Measurements from ENCODE around the gene NHLRC2.

The NHLRC2 gene

GRCh38 chr10:113912582-113912981 lies 58.1 kb downstream of the NHLRC2 start:
- no CpG with 5 or more reads among the region's 7 CpGs for WGBS (ENCODE audit: extremely low coverage, insufficient coverage, low lambda C conversion rate)
- Histone ChIP-seq H4K5ac (ENCODE audit: low read length) (no peak overlapping the region), H2BK15ac (replicated peaks; ENCODE audit: low read depth) (no peak overlapping the region), H3K56ac (ENCODE audit: low read length) (no peak overlapping the region), H2BK5ac (ENCODE audit: low read length) (no peak overlapping the region), H3K9ac (ENCODE audit: low read length) (no peak overlapping the region), H3K27me3 (ENCODE audit: insufficient read depth, low read length, poor library complexity) (no peaks in the 10 kb centered on the region), H3K23ac (ENCODE audit: low read length) (no peak overlapping the region), H2BK120ac (ENCODE audit: low read depth, low read length) (no peak overlapping the region), H3K27ac (ENCODE audit: low read depth, low read length) (no peak overlapping the region), H3K4ac (ENCODE audit: low read depth, low read length) (no peak overlapping the region), H4K8ac (ENCODE audit: low read depth, low read length) (no peak overlapping the region), H3K79me1 (ENCODE audit: low read length) (no peaks in the 10 kb centered on the region), H2AK5ac (ENCODE audit: low read length) (no peak overlapping the region), H3K4me1 (ENCODE audit: control insufficient read depth, low read depth, low read length) (no peaks in the 10 kb centered on the region), H3K79me2 (ENCODE audit: control insufficient read depth, insufficient read depth, low read length) (no peaks in the 10 kb centered on the region), H3K4me2 (ENCODE audit: low read length) (no peak overlapping the region), H3K18ac (ENCODE audit: low read length) (no peak overlapping the region), H3K4me3 (ENCODE audit: low read length) (no peak overlapping the region), H3K36me3 (ENCODE audit: control insufficient read depth, insufficient read depth, low read length) (no peaks in the 10 kb centered on the region)
- DNase-seq, result no peak

GRCh38 chr10:113914956-113915355 lies 60.5 kb downstream of the NHLRC2 start:
- H2BK5ac ChIP-seq (ENCODE audit: low read length), result no peak overlapping the region
- no CpG with 5 or more reads among the region's 2 CpGs for WGBS (ENCODE audit: extremely low coverage, insufficient coverage, low lambda C conversion rate)
- no peak overlapping the region for H3K56ac ChIP-seq (ENCODE audit: low read length)
- no peaks in the 10 kb centered on the region for H3K79me1 ChIP-seq (ENCODE audit: low read length)
- no peak overlapping the region for H2BK120ac ChIP-seq (ENCODE audit: low read depth, low read length)
- no peak overlapping the region for H3K9ac ChIP-seq (ENCODE audit: low read length)
- H4K5ac ChIP-seq (ENCODE audit: low read length), result no peak overlapping the region
- H3K4me1 ChIP-seq (ENCODE audit: control insufficient read depth, low read depth, low read length), result no peaks in the 10 kb centered on the region
- no peak overlapping the region for H3K23ac ChIP-seq (ENCODE audit: low read length)
- H4K8ac ChIP-seq (ENCODE audit: low read depth, low read length), result no peak overlapping the region
- no peak overlapping the region for H3K4me2 ChIP-seq (ENCODE audit: low read length)
- no peaks in the 10 kb centered on the region for H3K79me2 ChIP-seq (ENCODE audit: control insufficient read depth, insufficient read depth, low read length)
- no peaks in the 10 kb centered on the region for H3K36me3 ChIP-seq (ENCODE audit: control insufficient read depth, insufficient read depth, low read length)
- no peak overlapping the region for H3K18ac ChIP-seq (ENCODE audit: low read length)
- DNase-seq, result no peak
- H2BK15ac ChIP-seq (replicated peaks; ENCODE audit: low read depth), result no peak overlapping the region
- H3K27ac ChIP-seq (ENCODE audit: low read depth, low read length), result no peak overlapping the region
- no peaks in the 10 kb centered on the region for H3K27me3 ChIP-seq (ENCODE audit: insufficient read depth, low read length, poor library complexity)
- H3K4ac ChIP-seq (ENCODE audit: low read depth, low read length), result no peak overlapping the region
- no peak overlapping the region for H3K4me3 ChIP-seq (ENCODE audit: low read length)
- no peak overlapping the region for H2AK5ac ChIP-seq (ENCODE audit: low read length)

DNA sequence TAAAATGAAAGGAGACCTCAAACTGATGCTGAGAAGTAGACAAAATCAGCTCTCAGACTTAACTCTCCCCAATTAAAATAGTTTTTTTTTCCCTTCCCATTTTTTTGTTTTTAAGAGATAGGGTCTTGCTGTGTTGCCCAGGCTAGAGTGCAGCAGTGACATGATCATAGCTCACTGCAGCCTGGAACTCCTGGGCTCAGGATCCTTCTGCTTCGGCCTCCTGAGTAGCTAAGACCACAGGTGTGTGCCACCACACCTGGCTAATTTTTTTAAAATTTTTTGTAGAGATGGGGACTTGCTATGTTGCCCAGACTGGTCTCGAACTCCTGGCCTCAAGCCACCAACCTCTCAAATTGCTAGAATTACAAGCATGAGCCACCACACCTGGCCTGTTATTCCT lies 61.1 kb downstream of the NHLRC2 start:
- Histone ChIP-seq H3K36me3 (ENCODE audit: control insufficient read depth, insufficient read depth, low read length) (no peaks in the 10 kb centered on the region), H3K79me2 (ENCODE audit: control insufficient read depth, insufficient read depth, low read length) (no peaks in the 10 kb centered on the region), H2BK15ac (replicated peaks; ENCODE audit: low read depth) (no peak overlapping the region), H3K9ac (ENCODE audit: low read length) (no peak overlapping the region), H3K4ac (ENCODE audit: low read depth, low read length) (no peak overlapping the region), H3K4me1 (ENCODE audit: control insufficient read depth, low read depth, low read length) (no peaks in the 10 kb centered on the region), H2BK120ac (ENCODE audit: low read depth, low read length) (no peak overlapping the region), H3K18ac (ENCODE audit: low read length) (no peak overlapping the region), H4K5ac (ENCODE audit: low read length) (no peak overlapping the region), H4K8ac (ENCODE audit: low read depth, low read length) (no peak overlapping the region), H2AK5ac (ENCODE audit: low read length) (no peak overlapping the region), H3K23ac (ENCODE audit: low read length) (no peak overlapping the region), H3K27me3 (ENCODE audit: insufficient read depth, low read length, poor library complexity) (no peaks in the 10 kb centered on the region), H3K79me1 (ENCODE audit: low read length) (no peaks in the 10 kb centered on the region), H3K4me3 (ENCODE audit: low read length) (no peak overlapping the region), H3K27ac (ENCODE audit: low read depth, low read length) (no peak overlapping the region), H2BK5ac (ENCODE audit: low read length) (no peak overlapping the region), H3K56ac (ENCODE audit: low read length) (no peak overlapping the region), H3K4me2 (ENCODE audit: low read length) (no peak overlapping the region)
- DNase-seq, result no peak
- WGBS (ENCODE audit: extremely low coverage, insufficient coverage, low lambda C conversion rate), result no CpG with 5 or more reads among the region's 2 CpGs

DNA sequence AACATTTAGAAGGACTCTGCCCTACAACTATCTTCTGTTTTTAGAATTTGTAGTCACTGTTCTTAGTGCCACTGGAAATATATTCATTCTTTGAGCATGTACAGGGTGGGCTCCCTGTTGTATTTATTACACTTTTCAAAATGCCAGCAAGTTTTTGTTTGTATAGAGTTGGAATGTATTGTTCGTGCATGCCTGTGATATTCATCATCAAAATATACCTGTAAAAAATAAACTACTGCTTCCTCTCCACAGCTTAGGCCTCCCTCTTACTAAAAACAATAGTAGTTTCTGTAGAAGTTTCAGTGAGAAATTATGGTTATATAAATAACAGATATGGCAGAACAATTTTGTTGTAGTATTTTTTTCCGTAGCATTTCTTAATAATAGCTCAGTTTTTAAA lies 61.6 kb downstream of the NHLRC2 start:
- no peak overlapping the region for H2BK15ac ChIP-seq (replicated peaks; ENCODE audit: low read depth)
- H3K27me3 ChIP-seq (ENCODE audit: insufficient read depth, low read length, poor library complexity), result no peaks in the 10 kb centered on the region
- H2BK5ac ChIP-seq (ENCODE audit: low read length), result no peak overlapping the region
- H4K5ac ChIP-seq (ENCODE audit: low read length), result no peak overlapping the region
- no peak overlapping the region for H3K56ac ChIP-seq (ENCODE audit: low read length)
- H3K79me1 ChIP-seq (ENCODE audit: low read length), result no peaks in the 10 kb centered on the region
- no peak for DNase-seq
- no peak overlapping the region for H3K27ac ChIP-seq (ENCODE audit: low read depth, low read length)
- no CpG with 5 or more reads among the region's 2 CpGs for WGBS (ENCODE audit: extremely low coverage, insufficient coverage, low lambda C conversion rate)
- H3K18ac ChIP-seq (ENCODE audit: low read length), result no peak overlapping the region
- H3K4me1 ChIP-seq (ENCODE audit: control insufficient read depth, low read depth, low read length), result no peaks in the 10 kb centered on the region
- no peak overlapping the region for H2AK5ac ChIP-seq (ENCODE audit: low read length)
- H3K79me2 ChIP-seq (ENCODE audit: control insufficient read depth, insufficient read depth, low read length), result no peaks in the 10 kb centered on the region
- H2BK120ac ChIP-seq (ENCODE audit: low read depth, low read length), result no peak overlapping the region
- no peak overlapping the region for H3K23ac ChIP-seq (ENCODE audit: low read length)
- H4K8ac ChIP-seq (ENCODE audit: low read depth, low read length), result no peak overlapping the region
- no peak overlapping the region for H3K9ac ChIP-seq (ENCODE audit: low read length)
- H3K4ac ChIP-seq (ENCODE audit: low read depth, low read length), result no peak overlapping the region
- no peak overlapping the region for H3K4me2 ChIP-seq (ENCODE audit: low read length)
- no peaks in the 10 kb centered on the region for H3K36me3 ChIP-seq (ENCODE audit: control insufficient read depth, insufficient read depth, low read length)
- H3K4me3 ChIP-seq (ENCODE audit: low read length), result no peak overlapping the region

GRCh38 chr10:113917636-113918035 lies 63.2 kb downstream of the NHLRC2 start:
- Histone ChIP-seq H2BK15ac (replicated peaks; ENCODE audit: low read depth) (no peak overlapping the region), H3K36me3 (ENCODE audit: control insufficient read depth, insufficient read depth, low read length) (no peaks in the 10 kb centered on the region), H3K4me1 (ENCODE audit: control insufficient read depth, low read depth, low read length) (no peaks in the 10 kb centered on the region), H2BK5ac (ENCODE audit: low read length) (no peak overlapping the region), H4K5ac (ENCODE audit: low read length) (no peak overlapping the region), H4K8ac (ENCODE audit: low read depth, low read length) (no peak overlapping the region), H3K79me1 (ENCODE audit: low read length) (no peaks in the 10 kb centered on the region), H3K56ac (ENCODE audit: low read length) (no peak overlapping the region), H3K79me2 (ENCODE audit: control insufficient read depth, insufficient read depth, low read length) (no peaks in the 10 kb centered on the region), H2BK120ac (ENCODE audit: low read depth, low read length) (no peak overlapping the region), H3K4ac (ENCODE audit: low read depth, low read length) (no peak overlapping the region), H2AK5ac (ENCODE audit: low read length) (no peak overlapping the region), H3K23ac (ENCODE audit: low read length) (no peak overlapping the region), H3K27ac (ENCODE audit: low read depth, low read length) (no peak overlapping the region), H3K18ac (ENCODE audit: low read length) (no peak overlapping the region), H3K9ac (ENCODE audit: low read length) (no peak overlapping the region), H3K4me3 (ENCODE audit: low read length) (no peak overlapping the region), H3K4me2 (ENCODE audit: low read length) (no peak overlapping the region), H3K27me3 (ENCODE audit: insufficient read depth, low read length, poor library complexity) (no peaks in the 10 kb centered on the region)
- no peak for DNase-seq
- WGBS (ENCODE audit: extremely low coverage, insufficient coverage, low lambda C conversion rate), result no CpG with 5 or more reads among the region's 3 CpGs

GRCh38 chr10:113920114-113920513 lies 65.7 kb downstream of the NHLRC2 start:
- H2AK5ac ChIP-seq (ENCODE audit: low read length), result no peak overlapping the region
- H3K4me3 ChIP-seq (ENCODE audit: low read length), result no peak overlapping the region
- DNase-seq, result no peak
- H4K5ac ChIP-seq (ENCODE audit: low read length), result no peak overlapping the region
- no peak overlapping the region for H3K23ac ChIP-seq (ENCODE audit: low read length)
- H2BK15ac ChIP-seq (replicated peaks; ENCODE audit: low read depth), result no peak overlapping the region
- H3K27me3 ChIP-seq (ENCODE audit: insufficient read depth, low read length, poor library complexity), result no peaks in the 10 kb centered on the region
- H3K4me2 ChIP-seq (ENCODE audit: low read length), result no peak overlapping the region
- no peak overlapping the region for H3K9ac ChIP-seq (ENCODE audit: low read length)
- no peak overlapping the region for H3K4ac ChIP-seq (ENCODE audit: low read depth, low read length)
- no CpG with 5 or more reads among the region's 3 CpGs for WGBS (ENCODE audit: extremely low coverage, insufficient coverage, low lambda C conversion rate)
- H3K79me2 ChIP-seq (ENCODE audit: control insufficient read depth, insufficient read depth, low read length), result no peaks in the 10 kb centered on the region
- no peak overlapping the region for H3K27ac ChIP-seq (ENCODE audit: low read depth, low read length)
- no peak overlapping the region for H2BK5ac ChIP-seq (ENCODE audit: low read length)
- no peaks in the 10 kb centered on the region for H3K79me1 ChIP-seq (ENCODE audit: low read length)
- no peak overlapping the region for H2BK120ac ChIP-seq (ENCODE audit: low read depth, low read length)
- H3K56ac ChIP-seq (ENCODE audit: low read length), result no peak overlapping the region
- no peak overlapping the region for H4K8ac ChIP-seq (ENCODE audit: low read depth, low read length)
- no peaks in the 10 kb centered on the region for H3K36me3 ChIP-seq (ENCODE audit: control insufficient read depth, insufficient read depth, low read length)
- no peak overlapping the region for H3K18ac ChIP-seq (ENCODE audit: low read length)
- H3K4me1 ChIP-seq (ENCODE audit: control insufficient read depth, low read depth, low read length), result no peaks in the 10 kb centered on the region
